IPS-20b (cell line): ENCODE measurements around the gene ZNF816.
A peak's percentile ranks its signal among the peaks of the same experiment; 100 is the strongest.
"Not testable (repeated sequence)": the region's sequence is repeated elsewhere in the genome, so short reads cannot be mapped to it uniquely, and the experiment has no call there.

Experiments used
- H3K27ac ChIP-seq: one replicate; pipeline ENCODE4 v1.5.1; 2013; ENCODE audit warnings: low read length
- H3K27me3 ChIP-seq: 2 replicates; pipeline ENCODE4 v1.6.1; 2013; ENCODE audit warnings: mild to moderate bottlenecking, low read length, inconsistent platforms; ENCODE audit not compliant: insufficient read depth
- H3K36me3 ChIP-seq: 2 replicates; pipeline ENCODE4 v1.6.1; 2013; ENCODE audit warnings: low read depth, mild to moderate bottlenecking, inconsistent platforms, low read length, moderate library complexity; ENCODE audit not compliant: insufficient read depth
- H3K4me1 ChIP-seq: 2 replicates; pipeline ENCODE4 v1.6.1; 2013; ENCODE audit warnings: mild to moderate bottlenecking, control low read depth, inconsistent platforms, low read length, moderate library complexity; ENCODE audit not compliant: insufficient read depth
- H3K4me3 ChIP-seq: 2 replicates; pipeline ENCODE4 v1.5.1; 2013; ENCODE audit warnings: mild to moderate bottlenecking, low read length, inconsistent platforms
- H3K9ac ChIP-seq: 2 replicates; pipeline ENCODE4 v1.6.1; 2013; ENCODE audit warnings: low read depth, mild to moderate bottlenecking, inconsistent platforms, low read length, moderate library complexity
- H3K9me3 ChIP-seq: 2 replicates; pipeline ENCODE4 v1.6.1; 2013; ENCODE audit warnings: mild to moderate bottlenecking, low read depth, low read length, inconsistent platforms; ENCODE audit not compliant: insufficient read depth

The ZNF816 gene

GRCh38 chr19:52957591-52957990, 5.1 kb downstream of the ZNF816 start:
- no peaks in the 10 kb centered on the region for H3K27me3 ChIP-seq
- H3K4me1 ChIP-seq: no peaks in the 10 kb centered on the region
- H3K4me3 ChIP-seq: no peak overlapping the region
- H3K9me3 ChIP-seq: peaks cover 2% of the 10 kb centered on the region; the same call in 1 of the 2 replicates
- no peak overlapping the region for H3K9ac ChIP-seq
- H3K27ac ChIP-seq: no peak overlapping the region
- H3K36me3 ChIP-seq: peaks cover 49% of the 10 kb centered on the region

- Histone ChIP-seq H3K4me1 (no peaks in the 10 kb centered on the region), H3K4me3 (no peak overlapping the region), H3K27ac (no peak overlapping the region), H3K27me3 (no peaks in the 10 kb centered on the region), H3K9me3 (peaks cover 9% of the 10 kb centered on the region), H3K36me3 (peaks cover 56% of the 10 kb centered on the region), H3K9ac (no peak overlapping the region)
Measured at GRCh38 chr19:52956917-52957316, 5.8 kb downstream of the ZNF816 start.

- no peak overlapping the region for H3K9ac ChIP-seq
Measured at GRCh38 chr19:52949422-52949821, 13.3 kb downstream of the ZNF816 start.

GRCh38 chr19:52948025-52948770, 14.5 kb downstream of the ZNF816 start:
- Histone ChIP-seq H3K4me3 (no peak overlapping the region), H3K27ac (no peak overlapping the region), H3K27me3 (no peaks in the 10 kb centered on the region), H3K9ac (no peak overlapping the region), H3K36me3 (peaks cover 43% of the 10 kb centered on the region), H3K4me1 (peaks cover 22% of the 10 kb centered on the region; the same call in 1 of the 2 replicates), H3K9me3 (peaks cover 46% of the 10 kb centered on the region)

More at GRCh38 chr19:52949422-52949821, 13.3 kb downstream of the ZNF816 start:
- no peaks in the 10 kb centered on the region for H3K27me3 ChIP-seq
- H3K9me3 ChIP-seq: peaks cover 46% of the 10 kb centered on the region
- H3K27ac ChIP-seq: no peak overlapping the region
- H3K4me1 ChIP-seq: peaks cover 12% of the 10 kb centered on the region; the same call in 1 of the 2 replicates
- no peak overlapping the region for H3K4me3 ChIP-seq
- peaks cover 51% of the 10 kb centered on the region for H3K36me3 ChIP-seq

- Histone ChIP-seq H3K4me1 (peaks cover 23% of the 10 kb centered on the region; the same call in 1 of the 2 replicates), H3K36me3 (peaks cover 27% of the 10 kb centered on the region), H3K4me3 (peak overlapping the region; percentile 67; the same call in 1 of the 2 replicates), H3K9ac (no peak overlapping the region), H3K27me3 (no peaks in the 10 kb centered on the region), H3K27ac (no peak overlapping the region), H3K9me3 (peaks cover 34% of the 10 kb centered on the region)
Measured at GRCh38 chr19:52946322-52947310, 16.1 kb downstream of the ZNF816 start.

- peak overlapping the region; percentile 67 for H3K4me3 ChIP-seq
Measured at GRCh38 chr19:52945652-52946321, 16.9 kb downstream of the ZNF816 start.

GRCh38 chr19:52944703-52945493, 17.8 kb downstream of the ZNF816 start:
- H3K4me3 ChIP-seq, H3K27me3 ChIP-seq, H3K27ac ChIP-seq: not testable (repeated sequence)
- Histone ChIP-seq H3K4me1 (peaks cover 23% of the 10 kb centered on the region; the same call in 1 of the 2 replicates), H3K36me3 (peaks cover 10% of the 10 kb centered on the region), H3K9me3 (peaks cover 17% of the 10 kb centered on the region), H3K9ac (peak overlapping the region; percentile 56; the same call in 1 of the 2 replicates)

More at GRCh38 chr19:52945652-52946321, 16.9 kb downstream of the ZNF816 start:
- Histone ChIP-seq H3K9ac (peak overlapping the region; percentile 56; the same call in 1 of the 2 replicates), H3K4me1 (peaks cover 23% of the 10 kb centered on the region; the same call in 1 of the 2 replicates), H3K9me3 (peaks cover 26% of the 10 kb centered on the region), H3K36me3 (peaks cover 19% of the 10 kb centered on the region), H3K27me3 (no peaks in the 10 kb centered on the region), H3K27ac (no peak overlapping the region)

- Histone ChIP-seq H3K27ac (peak overlapping the region; percentile 58), H3K4me3 (no peak overlapping the region), H3K4me1 (peaks cover 23% of the 10 kb centered on the region; the same call in 1 of the 2 replicates), H3K36me3 (peaks cover 2% of the 10 kb centered on the region), H3K9ac (peak overlapping the region; percentile 56), H3K9me3 (peaks cover 9% of the 10 kb centered on the region), H3K27me3 (no peaks in the 10 kb centered on the region)
Measured at GRCh38 chr19:52943884-52944643, 18.6 kb downstream of the ZNF816 start.

- H3K9me3 ChIP-seq: peaks cover 6% of the 10 kb centered on the region
Measured at GRCh38 chr19:52943134-52943883, 19.4 kb downstream of the ZNF816 start.

More at GRCh38 chr19:52943134-52943883, 19.4 kb downstream of the ZNF816 start:
- no peaks in the 10 kb centered on the region for H3K36me3 ChIP-seq
- H3K27ac ChIP-seq: no peak overlapping the region
- H3K9ac ChIP-seq: no peak overlapping the region; the same call in 1 of the 2 replicates
- peaks cover 23% of the 10 kb centered on the region; the same call in 1 of the 2 replicates for H3K4me1 ChIP-seq
- H3K4me3 ChIP-seq: peak overlapping the region; percentile 99
- H3K27me3 ChIP-seq: no peaks in the 10 kb centered on the region
